Muscle layer of duodenum (tissue), 2 donors: ENCODE results near the gene OSBPL2.

Source experiments
- H3K27ac ChIP-seq: one replicate; pipeline ENCODE4 v1.7.0; 2013; ENCODE audit warnings: mild to moderate bottlenecking, low read length
- H3K27me3 ChIP-seq: one replicate; pipeline ENCODE4 v1.7.0; 2013; ENCODE audit warnings: low read depth, mild to moderate bottlenecking, control low read depth, low read length
- H3K36me3 ChIP-seq, 2 donors: one replicate each; pipeline ENCODE4 v1.7.0; 2013; ENCODE audit warnings: low read length in 2 of 2, control low read depth in 1 of 2, mild to moderate bottlenecking in 1 of 2; ENCODE audit not compliant: insufficient read depth in 2 of 2, control insufficient read depth in 1 of 2
- H3K4me1 ChIP-seq, 2 donors: one replicate each; pipeline ENCODE4 v1.7.0; 2013; ENCODE audit warnings: low read length in 2 of 2, mild to moderate bottlenecking in 2 of 2, control low read depth in 1 of 2, moderate library complexity in 1 of 2; ENCODE audit not compliant: insufficient read depth in 2 of 2, control insufficient read depth in 1 of 2
- H3K4me3 ChIP-seq, 2 donors: one replicate each; pipeline ENCODE4 v1.7.0; 2013; ENCODE audit warnings: low read length in 2 of 2, low read depth in 1 of 2, mild to moderate bottlenecking in 1 of 2
- H3K9me3 ChIP-seq, 2 donors: one replicate each; pipeline ENCODE4 v1.7.0; 2013; ENCODE audit warnings: low read length in 2 of 2, control low read depth in 1 of 2, mild to moderate bottlenecking in 1 of 2; ENCODE audit not compliant: control insufficient read depth in 1 of 2
- donor health status: healthy.

Gene OSBPL2

GRCh38 chr20:62198496-62198895 is 39.8 kb upstream of the OSBPL2 start:
- Histone ChIP-seq H3K36me3 (peaks cover 26 to 64% of the 10 kb centered on the region in 2 donors), H3K27ac (no peak overlapping the region)

DNA sequence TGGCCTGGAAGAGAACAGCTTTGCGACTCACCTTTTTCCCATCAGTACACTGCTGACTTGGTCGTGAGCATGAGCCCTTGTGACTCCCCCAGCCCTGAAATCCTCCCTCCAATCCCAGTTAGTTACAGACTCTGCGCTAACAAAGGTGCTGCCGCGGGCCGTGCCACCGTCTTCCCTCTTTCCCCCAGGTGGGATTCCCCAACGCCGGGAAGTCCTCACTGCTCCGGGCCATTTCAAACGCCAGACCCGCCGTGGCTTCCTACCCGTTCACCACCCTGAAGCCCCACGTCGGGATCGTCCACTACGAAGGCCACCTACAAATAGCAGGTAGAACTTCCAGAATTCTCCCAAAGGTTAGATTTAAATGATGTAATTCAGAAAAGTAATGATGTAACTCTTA is 39.4 kb upstream of the OSBPL2 start:
- Histone ChIP-seq H3K4me1 (no peaks in the 10 kb centered on the region), H3K4me3 (no peak overlapping the region), H3K27ac (no peak overlapping the region), H3K36me3 (peaks cover 26 to 65% of the 10 kb centered on the region in 2 donors), H3K27me3 (no peaks in the 10 kb centered on the region), H3K9me3 (no peaks in the 10 kb centered on the region)

More at GRCh38 chr20:62198496-62198895, 39.8 kb upstream of the OSBPL2 start:
- no peak overlapping the region for H3K4me3 ChIP-seq
- H3K4me1 ChIP-seq = no peaks in the 10 kb centered on the region
- H3K27me3 ChIP-seq = no peaks in the 10 kb centered on the region
- H3K9me3 ChIP-seq = no peaks in the 10 kb centered on the region

GRCh38 chr20:62200491-62201172 is 37.7 kb upstream of the OSBPL2 start:
- Histone ChIP-seq H3K9me3 (no peaks in the 10 kb centered on the region), H3K27ac (no peak overlapping the region), H3K4me1 (no peaks in the 10 kb centered on the region), H3K36me3 (peaks cover 26 to 61% of the 10 kb centered on the region in 2 donors), H3K27me3 (no peaks in the 10 kb centered on the region), H3K4me3 (no peak overlapping the region)

- no peaks in the 10 kb centered on the region for H3K27me3 ChIP-seq
- no peak overlapping the region for H3K4me3 ChIP-seq
- no peaks in the 10 kb centered on the region for H3K4me1 ChIP-seq
- no peak overlapping the region for H3K27ac ChIP-seq
- H3K9me3 ChIP-seq = no peaks in the 10 kb centered on the region
- H3K36me3 ChIP-seq = peaks cover 26 to 58% of the 10 kb centered on the region in 2 donors
These were observed 36.9 kb upstream of the OSBPL2 start for GRCh38 chr20:62201173-62202082.

GRCh38 chr20:62202083-62202395 is 36.3 kb upstream of the OSBPL2 start:
- Histone ChIP-seq H3K27ac (no peak overlapping the region), H3K36me3 (peaks cover 26 to 58% of the 10 kb centered on the region in 2 donors), H3K9me3 (no peaks in the 10 kb centered on the region), H3K4me3 (no peak overlapping the region), H3K27me3 (no peaks in the 10 kb centered on the region), H3K4me1 (no peaks in the 10 kb centered on the region)

- Histone ChIP-seq H3K27ac (no peak overlapping the region), H3K27me3 (no peaks in the 10 kb centered on the region), H3K9me3 (no peaks in the 10 kb centered on the region), H3K4me3 (no peak overlapping the region), H3K4me1 (no peaks in the 10 kb centered on the region), H3K36me3 (peaks cover 22 to 51% of the 10 kb centered on the region in 2 donors)
These were observed 35.5 kb upstream of the OSBPL2 start for GRCh38 chr20:62202676-62203377.

GRCh38 chr20:62203378-62204030 is 34.8 kb upstream of the OSBPL2 start:
- Histone ChIP-seq H3K9me3 (no peaks in the 10 kb centered on the region), H3K27me3 (peaks cover under 1% of the 10 kb centered on the region), H3K27ac (no peak overlapping the region), H3K4me3 (no peak overlapping the region), H3K4me1 (no peaks in the 10 kb centered on the region), H3K36me3 (peaks cover 15 to 44% of the 10 kb centered on the region in 2 donors)

- Histone ChIP-seq H3K27me3 (peaks cover 5% of the 10 kb centered on the region), H3K4me3 (no peak overlapping the region), H3K27ac (no peak overlapping the region), H3K36me3 (peaks cover under 1 to 23% of the 10 kb centered on the region in 2 donors), H3K4me1 (no peaks in the 10 kb centered on the region), H3K9me3 (no peaks in the 10 kb centered on the region)
These were observed 32.5 kb upstream of the OSBPL2 start for GRCh38 chr20:62205618-62206387.

GRCh38 chr20:62206388-62206775 is 31.9 kb upstream of the OSBPL2 start:
- Histone ChIP-seq H3K36me3 (peaks cover 0 to 17% of the 10 kb centered on the region in 2 donors), H3K4me1 (no peaks in the 10 kb centered on the region), H3K9me3 (no peaks in the 10 kb centered on the region), H3K4me3 (no peak overlapping the region), H3K27me3 (peaks cover 7% of the 10 kb centered on the region), H3K27ac (no peak overlapping the region)

- no peaks in the 10 kb centered on the region for H3K9me3 ChIP-seq
- H3K36me3 ChIP-seq = peaks cover 0 to 6% of the 10 kb centered on the region in 2 donors
- peaks cover 14% of the 10 kb centered on the region for H3K27me3 ChIP-seq
- H3K27ac ChIP-seq = no peak overlapping the region
- no peak overlapping the region for H3K4me3 ChIP-seq
- no peaks in the 10 kb centered on the region for H3K4me1 ChIP-seq
These were observed 30.1 kb upstream of the OSBPL2 start for GRCh38 chr20:62208061-62208794.
